GM23248 (cell line): Measurements from ENCODE around the gene STX18. TPM values are rescaled to one million over a fixed set of nuclear protein-coding genes. Genes with fewer than 3 reads are reported as not detected.
A peak's percentile ranks its signal among the peaks of the same experiment; 100 is the strongest.

Experiments
- DNase-seq: peaks from one replicate; pipeline ENCODE4 v3.0.0-alpha.2; 2015
- H2AFZ ChIP-seq: fragments of 200-600 bp; sonication (generic); 2 replicates; pipeline ENCODE4 v1.6.1; 2016; ENCODE audit warnings: antibody characterized with exemption
- H3F3A ChIP-seq: fragments of 200-600 bp; sonication (generic); 2 replicates; pipeline ENCODE4 v1.6.1; 2016; ENCODE audit warnings: mild to moderate bottlenecking, antibody characterized with exemption, mixed run types; ENCODE audit not compliant: insufficient read depth
- H3K27ac ChIP-seq: fragments of 200-600 bp; sonication (generic); 2 replicates; pipeline ENCODE4 v1.5.1; 2016; ENCODE audit warnings: mild to moderate bottlenecking
- H3K27me3 ChIP-seq: fragments of 200-600 bp; sonication (generic); replicated peaks from 2 replicates; pipeline ENCODE4 v1.6.1; 2016; ENCODE audit warnings: mild to moderate bottlenecking; ENCODE audit not compliant: insufficient read depth
- H3K36me3 ChIP-seq: fragments of 200-600 bp; sonication (generic); 2 replicates; pipeline ENCODE4 v1.6.1; 2016; ENCODE audit warnings: low read depth, mild to moderate bottlenecking
- H3K4me1 ChIP-seq: fragments of 200-600 bp; sonication (generic); 2 replicates; pipeline ENCODE4 v1.6.1; 2016; ENCODE audit warnings: mild to moderate bottlenecking; ENCODE audit not compliant: insufficient read depth
- H3K4me2 ChIP-seq: fragments of 200-600 bp; sonication (generic); one replicate; pipeline ENCODE4 v1.6.1; 2016; ENCODE audit warnings: mild to moderate bottlenecking; ENCODE audit not compliant: unreplicated experiment
- H3K4me3 ChIP-seq: fragments of 200-600 bp; sonication (generic); 2 replicates; pipeline ENCODE4 v1.5.1; 2016; ENCODE audit warnings: mild to moderate bottlenecking
- H3K79me2 ChIP-seq: fragments of 200-600 bp; sonication (generic); 2 replicates; pipeline ENCODE4 v1.6.1; 2016; ENCODE audit warnings: mild to moderate bottlenecking; ENCODE audit not compliant: insufficient read depth
- H3K9ac ChIP-seq: fragments of 200-600 bp; sonication (generic); 2 replicates; pipeline ENCODE4 v1.6.1; 2016; ENCODE audit warnings: mild to moderate bottlenecking
- H3K9me2 ChIP-seq: fragments of 200-600 bp; sonication (generic); 2 replicates; pipeline ENCODE4 v1.6.1; 2016; ENCODE audit warnings: mixed run types, mild to moderate bottlenecking, moderate library complexity; ENCODE audit not compliant: insufficient read depth
- H3K9me3 ChIP-seq: fragments of 200-600 bp; sonication (generic); one replicate; pipeline ENCODE4 v1.6.1; 2017; ENCODE audit warnings: low read depth
- H4K20me1 ChIP-seq: fragments of 200-600 bp; sonication (generic); 2 replicates; pipeline ENCODE4 v1.6.0; 2016; ENCODE audit not compliant: insufficient read depth
- EZH2 ChIP-seq: fragments of 200-600 bp; sonication (generic); IDR thresholded peaks from 2 replicates; pipeline ENCODE4 v1.6.1; 2018; ENCODE audit warnings: antibody characterized with exemption, mild to moderate bottlenecking; ENCODE audit not compliant: insufficient read depth, poor library complexity, severe bottlenecking
- EZH2phosphoT487 ChIP-seq: fragments of 200-600 bp; sonication (generic); IDR thresholded peaks from 2 replicates; pipeline ENCODE4 v1.6.1; 2018; ENCODE audit warnings: antibody characterized with exemption, moderate library complexity, mild to moderate bottlenecking, low read depth; ENCODE audit not compliant: insufficient read depth
- WGBS, 2 experiments: methylation state at CpG; one replicate each; pipeline ENCODE4 v1.1.6; 2015 to 2017; ENCODE audit warnings: low lambda C conversion rate in 2 of 2, low coverage in 1 of 2; ENCODE audit errors: missing lambda C conversion rate in 2 of 2; 5-methylcytosine and 5-hydroxymethylcytosine counted together
- in situ Hi-C: fragments of 300-500 bp; cut with MboI; formaldehyde crosslinking; loops from 2 replicates; pipeline ENCODE4 v1.15.0; 2020
- polyA plus RNA-seq: library from polyadenylated mRNA; unstranded; fragments of >200 nt; fragmentation: Nextera tagmentation; extraction: Ambion mirVana; gene quantifications from 2 replicates; pipeline ENCODE4 v1.2.1, GENCODE V29; 2016
- total RNA-seq: library from RNA; depleted of rRNA; stranded (reverse); fragments of >200 nt; shearing (Covaris generic); gene quantifications from 2 replicates; pipeline ENCODE4 v1.2.3, GENCODE V29; 2014

STX18 gene
- total and polyA plus RNA-seq, 2 experiments from 2014 or later = 39.2 to 42.6 TPM

- no peaks in the 10 kb centered on the region for H3K9me2 ChIP-seq
- H3K9ac ChIP-seq = no peak overlapping the region
- H4K20me1 ChIP-seq = no peaks in the 10 kb centered on the region
- H3K27me3 ChIP-seq = no peaks in the 10 kb centered on the region
- peaks cover 21% of the 10 kb centered on the region for H3F3A ChIP-seq
- H3K79me2 ChIP-seq = peaks cover 7% of the 10 kb centered on the region; the same call in 1 of the 2 replicates
- H3K36me3 ChIP-seq = no peaks in the 10 kb centered on the region
- TF ChIP-seq EZH2 (no peak), EZH2phosphoT487 (no peak)
- H3K4me3 ChIP-seq = no peak overlapping the region
- in situ Hi-C loops = no loop called here
- H3K27ac ChIP-seq = peak overlapping the region; percentile 71
- no peak overlapping the region for H2AFZ ChIP-seq
- H3K9me3 ChIP-seq = no peaks in the 10 kb centered on the region
- DNase-seq = peak; percentile 74
- H3K4me2 ChIP-seq = peak overlapping the region; percentile 4
- H3K4me1 ChIP-seq = peaks cover 28% of the 10 kb centered on the region
Measured at GRCh38 chr4:4446434-4446833, 95.4 kb downstream of the STX18 start.

- peak overlapping the region; percentile 31 for H3K4me2 ChIP-seq
- H3K9me3 ChIP-seq = no peaks in the 10 kb centered on the region
- H3K9ac ChIP-seq = no peak overlapping the region
- WGBS, 2 experiments = 50 to 55% methylated on average over 2 of the region's 2 CpGs
- peaks cover 7% of the 10 kb centered on the region; the same call in 1 of the 2 replicates for H3K79me2 ChIP-seq
- H3K9me2 ChIP-seq = no peaks in the 10 kb centered on the region
- no peak overlapping the region for H3K27ac ChIP-seq
- no peak overlapping the region for H2AFZ ChIP-seq
- no peak for TF ChIP-seq EZH2
- no peak for TF ChIP-seq EZH2phosphoT487
- no peak overlapping the region for H3K4me3 ChIP-seq
- no peaks in the 10 kb centered on the region for H4K20me1 ChIP-seq
- peaks cover 21% of the 10 kb centered on the region for H3F3A ChIP-seq
- no peaks in the 10 kb centered on the region for H3K36me3 ChIP-seq
- in situ Hi-C loops = no loop called here
- H3K4me1 ChIP-seq = peaks cover 34% of the 10 kb centered on the region
- H3K27me3 ChIP-seq = no peaks in the 10 kb centered on the region
- DNase-seq = peak; percentile 71
Measured at GRCh38 chr4:4443821-4444220, 98.0 kb downstream of the STX18 start.

GRCh38 chr4:4440333-4441061 lies 101.4 kb downstream of the STX18 start:
- H3K79me2 ChIP-seq = peaks cover 7% of the 10 kb centered on the region; the same call in 1 of the 2 replicates
- H3K9ac ChIP-seq = no peak overlapping the region
- H3K27ac ChIP-seq = no peak overlapping the region
- 94% methylated on average over 2 of the region's 2 CpGs for WGBS, 2 experiments
- peaks cover 18% of the 10 kb centered on the region for H3K4me1 ChIP-seq
- no peak overlapping the region for H3K4me2 ChIP-seq
- H3K36me3 ChIP-seq = 0 out of 2 replicates have a peak, but pooled peaks cover 8% of the 10 kb centered on the region
- no peak overlapping the region for H2AFZ ChIP-seq
- H3K27me3 ChIP-seq = no peaks in the 10 kb centered on the region
- H3K4me3 ChIP-seq = no peak overlapping the region
- no peaks in the 10 kb centered on the region for H4K20me1 ChIP-seq
- peaks cover 9% of the 10 kb centered on the region; the same call in 1 of the 2 replicates for H3F3A ChIP-seq
- H3K9me2 ChIP-seq = no peaks in the 10 kb centered on the region
- TF ChIP-seq EZH2 (no peak), EZH2phosphoT487 (no peak)
- in situ Hi-C loops = no loop called here
- DNase-seq = no peak
- H3K9me3 ChIP-seq = no peaks in the 10 kb centered on the region

- H3K4me2 ChIP-seq = no peak overlapping the region
- in situ Hi-C loops = no loop called here
- peaks cover 2% of the 10 kb centered on the region; the same call in 1 of the 2 replicates for H3K79me2 ChIP-seq
Measured at GRCh38 chr4:4439782-4440181, 102.1 kb downstream of the STX18 start.

More at GRCh38 chr4:4439782-4440181, 102.1 kb downstream of the STX18 start:
- Histone ChIP-seq H3K9me3 (no peaks in the 10 kb centered on the region), H3K27ac (no peak overlapping the region), H3K4me3 (no peak overlapping the region), H3K9ac (no peak overlapping the region), H3F3A (peaks cover 9% of the 10 kb centered on the region; the same call in 1 of the 2 replicates), H2AFZ (no peak overlapping the region), H3K9me2 (no peaks in the 10 kb centered on the region), H3K27me3 (no peaks in the 10 kb centered on the region), H3K36me3 (0 out of 2 replicates have a peak, but pooled peaks cover 8% of the 10 kb centered on the region), H3K4me1 (peaks cover 18% of the 10 kb centered on the region), H4K20me1 (no peaks in the 10 kb centered on the region)
- no peak for DNase-seq
- no peak for TF ChIP-seq EZH2phosphoT487
- TF ChIP-seq EZH2 = no peak
- WGBS, 2 experiments = 74 to 77% methylated on average over 4 of the region's 4 CpGs
